H1 (cell line): Measurements from ENCODE around the gene KARS1. TPM values are rescaled to one million over a fixed set of nuclear protein-coding genes. Genes with fewer than 3 reads are reported as not detected.

ENCODE experiments used
- CTCF ChIA-PET: fragments of 300-600 bp; sonication (Branson Sonifier 250); formaldehyde crosslinking; loops from one replicate; lab custom pipeline; 2021; ENCODE audit not compliant: partially characterized antibody; lab: Charles Lee
- POLR2A ChIA-PET: fragments of 300-600 bp; sonication (Branson Sonifier 250); formaldehyde crosslinking; loops from one replicate; lab custom pipeline; 2021; ENCODE audit warnings: inconsistent platforms; ENCODE audit not compliant: partially characterized antibody; lab: Charles Lee
- DNase-seq, 2 experiments: peaks; one replicate each; pipeline versions ENCODE4 v3.0.0 to v3.0.0-alpha.2; 2010 to 2022; ENCODE audit warnings: low spot score in 2 of 2, low read depth in 1 of 2, mixed read lengths in 1 of 2
- FAIRE-seq: peaks from 2 replicates; lab custom pipeline; 2011; peaks lifted over from hg19 to GRCh38; lab: Jason Lieb, UNC
- H2AFZ ChIP-seq: 2 replicates; pipeline ENCODE4 v1.8.1; 2012; ENCODE audit warnings: low read length, inconsistent platforms
- H2AK5ac ChIP-seq: 2 replicates; pipeline ENCODE4 v1.6.1; 2013; ENCODE audit warnings: low read depth, low read length
- H2BK120ac ChIP-seq: replicated peaks from 2 replicates; pipeline ENCODE3; 2013; ENCODE audit warnings: low read depth, low read length, inconsistent platforms
- H2BK12ac ChIP-seq: 2 replicates; pipeline ENCODE4 v1.6.1; 2013; ENCODE audit warnings: low read depth, low read length
- H2BK15ac ChIP-seq: 2 replicates; pipeline ENCODE4 v1.6.1; 2013; ENCODE audit warnings: low read length
- H2BK20ac ChIP-seq: 2 replicates; pipeline ENCODE4 v1.6.1; 2013; ENCODE audit warnings: low read length
- H2BK5ac ChIP-seq: 2 replicates; pipeline ENCODE4 v1.6.1; 2013; ENCODE audit warnings: low read depth, low read length
- H3K14ac ChIP-seq: 2 replicates; pipeline ENCODE4 v1.6.1; 2013; ENCODE audit warnings: inconsistent platforms; ENCODE audit not compliant: insufficient read length
- H3K18ac ChIP-seq: 2 replicates; pipeline ENCODE4 v1.6.1; 2013; ENCODE audit warnings: low read length; ENCODE audit errors: extremely low read depth
- H3K23ac ChIP-seq: 2 replicates; pipeline ENCODE4 v1.6.1; 2013; ENCODE audit warnings: inconsistent platforms; ENCODE audit not compliant: insufficient read length
- H3K23me2 ChIP-seq: 2 replicates; pipeline ENCODE4 v1.6.1; 2013; ENCODE audit warnings: low read depth, low read length
- H3K27ac ChIP-seq: 2 replicates; pipeline ENCODE4 v1.6.1; 2011; ENCODE audit warnings: low read depth, low read length, inconsistent platforms
- H3K27me3 ChIP-seq, 4 experiments: replicated peaks in 1 of 4; 1 replicate in 1 of 4; 2 replicates in 3 of 4; pipeline versions ENCODE4 v1.6.1 to v1.8.1; 2011 to 2013; ENCODE audit warnings: low read length in 3 of 4, mild to moderate bottlenecking in 3 of 4, inconsistent platforms in 2 of 4, mixed read lengths in 2 of 4, moderate library complexity in 1 of 4; ENCODE audit not compliant: control insufficient read depth in 3 of 4, insufficient read depth in 3 of 4; ENCODE audit errors: extremely low read depth in 1 of 4
- H3K36me3 ChIP-seq, 4 experiments: 2 replicates each; pipeline versions ENCODE4 v1.6.1 to v1.8.1; 2011 to 2013; ENCODE audit warnings: mild to moderate bottlenecking in 4 of 4, low read length in 3 of 4, moderate library complexity in 2 of 4, control low read depth in 1 of 4, inconsistent platforms in 1 of 4; ENCODE audit not compliant: insufficient read depth in 4 of 4, control insufficient read depth in 2 of 4
- H3K4ac ChIP-seq: replicated peaks from 2 replicates; pipeline ENCODE3; 2013; ENCODE audit warnings: low read length, low read depth, mixed read lengths, inconsistent platforms; ENCODE audit not compliant: insufficient read length
- H3K4me1 ChIP-seq, 4 experiments: replicated peaks in 1 of 4; 1 replicate in 1 of 4; 2 replicates in 3 of 4; pipeline versions ENCODE4 v1.6.1 to v1.8.1; 2011 to 2013; ENCODE audit warnings: low read length in 3 of 4, inconsistent platforms in 2 of 4, mixed read lengths in 1 of 4; ENCODE audit not compliant: insufficient read depth in 4 of 4, control insufficient read depth in 3 of 4
- H3K4me2 ChIP-seq, 2 experiments: 2 replicates each; pipeline versions ENCODE4 v1.6.1 to v1.8.1; 2011 to 2013; ENCODE audit warnings: low read depth in 2 of 2, low read length in 2 of 2, control low read depth in 1 of 2, inconsistent platforms in 1 of 2, mild to moderate bottlenecking in 1 of 2; ENCODE audit not compliant: insufficient read depth in 1 of 2
- H3K4me3 ChIP-seq, 4 experiments: fragments of 200-600, 300-600 bp in 1 of 4; sonication (generic), shearing (Covaris generic), sonication (Bioruptor Twin) in 1 of 4; 2 replicates each; pipeline versions ENCODE4 v1.5.1 to v1.8.1; 2011 to 2016; ENCODE audit warnings: low read length in 4 of 4, low read depth in 3 of 4, control low read depth in 2 of 4, inconsistent platforms in 2 of 4, mild to moderate bottlenecking in 2 of 4, mixed read lengths in 1 of 4, moderate library complexity in 1 of 4; ENCODE audit not compliant: insufficient read depth in 2 of 4; ENCODE audit errors: extremely low read depth in 1 of 4
- H3K56ac ChIP-seq: replicated peaks from 2 replicates; pipeline ENCODE3; 2013; ENCODE audit warnings: low read depth, mild to moderate bottlenecking, mixed read lengths, low read length, inconsistent platforms; ENCODE audit not compliant: insufficient read length
- H3K79me1 ChIP-seq: 2 replicates; pipeline ENCODE4 v1.6.1; 2013; ENCODE audit warnings: low read depth, low read length, control low read depth
- H3K79me2 ChIP-seq, 2 experiments: 2 replicates each; pipeline versions ENCODE4 v1.6.1 to v1.8.1; 2012 to 2013; ENCODE audit warnings: low read length in 2 of 2, mild to moderate bottlenecking in 2 of 2, inconsistent platforms in 1 of 2; ENCODE audit not compliant: insufficient read depth in 2 of 2, control insufficient read depth in 1 of 2
- H3K9ac ChIP-seq, 4 experiments: replicated peaks in 1 of 4; 1 replicate in 1 of 4; 2 replicates in 3 of 4; pipeline versions ENCODE4 v1.6.1 to v1.8.1; 2011 to 2013; ENCODE audit warnings: low read depth in 3 of 4, low read length in 3 of 4, control low read depth in 2 of 4, mild to moderate bottlenecking in 2 of 4, moderate library complexity in 2 of 4, inconsistent platforms in 1 of 4; ENCODE audit errors: extremely low read depth in 1 of 4
- H3K9me3 ChIP-seq, 2 experiments: 2 replicates each; pipeline versions ENCODE4 v1.6.1 to v1.8.1; 2012 to 2013; ENCODE audit warnings: mild to moderate bottlenecking in 2 of 2, moderate library complexity in 2 of 2, control low read depth in 1 of 2, inconsistent platforms in 1 of 2, low read depth in 1 of 2, low read length in 1 of 2, mixed read lengths in 1 of 2; ENCODE audit not compliant: insufficient read depth in 2 of 2
- H4K20me1 ChIP-seq, 2 experiments: replicated peaks in 1 of 2; 2 replicates each; pipeline versions ENCODE3 to v1.8.1; 2011 to 2013; ENCODE audit warnings: inconsistent platforms in 2 of 2, low read length in 2 of 2, mild to moderate bottlenecking in 1 of 2; ENCODE audit not compliant: insufficient read depth in 2 of 2, control insufficient read depth in 1 of 2
- H4K5ac ChIP-seq: 2 replicates; pipeline ENCODE4 v1.6.1; 2013; ENCODE audit warnings: low read length, low read depth, mixed read lengths, inconsistent platforms; ENCODE audit not compliant: insufficient read length
- H4K8ac ChIP-seq: 2 replicates; pipeline ENCODE4 v1.8.0; 2013; ENCODE audit warnings: mild to moderate bottlenecking, moderate library complexity, low read length, inconsistent platforms; ENCODE audit not compliant: insufficient read depth; ENCODE audit errors: extremely low read depth
- H4K91ac ChIP-seq: replicated peaks from 2 replicates; pipeline ENCODE3; 2013; ENCODE audit warnings: low read length, mixed read lengths, inconsistent platforms; ENCODE audit not compliant: insufficient read length
- EZH2 ChIP-seq: fragments of 200-600 bp; sonication (generic); IDR thresholded peaks from 2 replicates; pipeline ENCODE4 v1.7.1; 2012; ENCODE audit warnings: low read depth, mild to moderate bottlenecking, moderate library complexity, low read length, inconsistent platforms; ENCODE audit not compliant: severe bottlenecking
- GABPA ChIP-seq: IDR thresholded peaks from 2 replicates; pipeline ENCODE4 v1.6.1; 2011; ENCODE audit warnings: mild to moderate bottlenecking, low read length, moderate library complexity, borderline replicate concordance; ENCODE audit not compliant: insufficient read depth
- PHF8 ChIP-seq: fragments of 200-600 bp; sonication (generic); conservative IDR thresholded peaks from 2 replicates; pipeline ENCODE4 v1.7.1; 2012; ENCODE audit warnings: low read depth, mild to moderate bottlenecking, inconsistent platforms, low read length, moderate library complexity
- RNF2 ChIP-seq: fragments of 200-900, 300-1000 bp; sonication (generic); IDR thresholded peaks from 2 replicates; pipeline ENCODE4 v1.7.1; 2016; ENCODE audit warnings: borderline replicate concordance, low read depth, mild to moderate bottlenecking, antibody characterized with exemption, low read length; ENCODE audit not compliant: poor library complexity, severe bottlenecking; ENCODE audit errors: missing control alignments
- SIN3A ChIP-seq, 2 experiments: IDR thresholded peaks in 1 of 2; conservative IDR thresholded peaks in 1 of 2; 2 replicates each; pipeline ENCODE4 v1.6.1; 2011 to 2012; ENCODE audit warnings: low read length in 2 of 2, improper control_type of control experiment in 1 of 2, low read depth in 1 of 2, mild to moderate bottlenecking in 1 of 2
- SP2 ChIP-seq: IDR thresholded peaks from 2 replicates; pipeline ENCODE4 v1.6.1; 2012; ENCODE audit warnings: mild to moderate bottlenecking, low read length, inconsistent platforms
- TCF12 ChIP-seq: IDR thresholded peaks from 2 replicates; pipeline ENCODE4 v1.6.1; 2011; ENCODE audit warnings: low read depth, mild to moderate bottlenecking, low read length
- WGBS, 2 experiments: shearing (Covaris generic) in 1 of 2; methylation state at CpG; one replicate each; pipeline versions ENCODE4 v1.1.6 to v1.1.7; 2013 to 2015; ENCODE audit warnings: low lambda C conversion rate in 2 of 2, mixed read lengths in 2 of 2, inconsistent platforms in 1 of 2, low coverage in 1 of 2, missing lambda C conversion rate in 1 of 2; ENCODE audit not compliant: insufficient replicate concordance in 2 of 2, insufficient coverage in 1 of 2, insufficient read length in 1 of 2; ENCODE audit errors: extremely low coverage in 1 of 2, missing lambda C conversion rate in 1 of 2; 5-methylcytosine and 5-hydroxymethylcytosine counted together
- polyA plus RNA-seq, 7 experiments: library from polyadenylated mRNA; depleted of rRNA in 3 of 7; stranded (reverse) in 5 of 7; unstranded in 2 of 7; fragments of >200 nt in 5 of 7; fragments of 200-250 nt in 2 of 7; gene quantifications; 1 replicate in 5 of 7; 2 replicates in 1 of 7; 4 replicates in 1 of 7; pipeline versions ENCODE4 v1.2.1 to v1.2.3, GENCODE V29; 2011 to 2013; ENCODE audit warnings: missing spikeins in 2 of 7, mixed read lengths in 2 of 7
- total RNA-seq: library from RNA; stranded (reverse); fragmentation: NEBNext Ultra II Directional; extraction: Animal tissue kit (Norgen Biotek cat#: 25700); gene quantifications from 2 replicates; pipeline ENCODE4 v1.2.1, GENCODE V29; 2021

The KARS1 gene
- total and polyA plus RNA-seq, 2 of the 8 experiments (the other 6 are each of a cell fraction or from before 2014, with no cell fraction given) = 97.5 to 221 TPM

GRCh38 chr16:75653922-75654321 is 6.5 kb upstream of the KARS1 start:
- no peak overlapping the region for H3K4me2 ChIP-seq
- no peak overlapping the region for H3K27ac ChIP-seq
- no peak overlapping the region for H3K18ac ChIP-seq
- H2BK12ac ChIP-seq = no peak overlapping the region
- H3K23me2 ChIP-seq = peaks cover 2% of the 10 kb centered on the region; the same call in 1 of the 2 replicates
- no peak overlapping the region for H4K8ac ChIP-seq
- WGBS, 2 experiments = 89% methylated on average over 1 of the region's 1 CpG; no CpG with 5 or more reads in 1 of the 2 experiments
- H3K23ac ChIP-seq = no peak overlapping the region
- H3K4ac ChIP-seq = no peak overlapping the region
- peaks cover 3% of the 10 kb centered on the region; the same call in 1 of the 2 replicates for H3K79me1 ChIP-seq
- DNase-seq (no peak), FAIRE-seq (no peak)
- H2AFZ ChIP-seq = no peak overlapping the region
- H4K20me1 ChIP-seq = no peaks in the 10 kb centered on the region
- ChIA-PET CTCF (interaction anchor here (0.6 kb wide), 1 partner anchor 201 kb away, joined by 3 read pairs; no protein-coding TSS in a partner anchor), POLR2A (no interaction called here)
- no peak overlapping the region for H2BK120ac ChIP-seq
- H2AK5ac ChIP-seq = no peak overlapping the region
- peaks cover 0 to 37% (median 19%) of the 10 kb centered on the region in 4 experiments; a peak in 7 of 8 replicates for H3K36me3 ChIP-seq
- H2BK5ac ChIP-seq = no peak overlapping the region
- H3K9ac ChIP-seq = no peak overlapping the region
- H4K91ac ChIP-seq = no peak overlapping the region
- H3K56ac ChIP-seq = no peak overlapping the region
- H3K9me3 ChIP-seq = no peaks in the 10 kb centered on the region
- H3K4me3 ChIP-seq = no peak overlapping the region
- peaks cover 15 to 45% of the 10 kb centered on the region in 2 experiments for H3K79me2 ChIP-seq
- H3K27me3 ChIP-seq = no peaks in the 10 kb centered on the region
- H3K14ac ChIP-seq = no peak overlapping the region
- H2BK20ac ChIP-seq = no peak overlapping the region
- peaks cover 0 to 3% (median 1%) of the 10 kb centered on the region in 4 experiments; a peak in 1 of 7 replicates for H3K4me1 ChIP-seq
- no peak for TF ChIP-seq SIN3A (conservative IDR thresholded peaks at IDR 0.05 in 1 of 2, IDR thresholded peaks at IDR 0.05 in 1 of 2; ENCODE audit: low read depth in 1 of 2, low read length in 2 of 2)
- no peak for TF ChIP-seq EZH2
- TF ChIP-seq TCF12 = no peak
- TF ChIP-seq PHF8 = no peak
- TF ChIP-seq GABPA = no peak
- TF ChIP-seq SP2 = no peak
- no peak for TF ChIP-seq RNF2
- no peak overlapping the region for H2BK15ac ChIP-seq
- H4K5ac ChIP-seq = no peak overlapping the region
